HepG2 (cell line): ENCODE results near the gene WDR83. TPM values are rescaled to one million over a fixed set of nuclear protein-coding genes. Genes with fewer than 3 reads are reported as not detected.

Experiments
- ATM ChIP-seq: fragments of 450-650 bp; IDR thresholded peaks from 2 replicates; pipeline ENCODE4 v1.7.1; 2017; ENCODE audit warnings: mild to moderate bottlenecking, borderline replicate concordance
- FOXA3 ChIP-seq: IDR thresholded peaks from 2 replicates; pipeline ENCODE4 v1.6.1; 2016; ENCODE audit warnings: missing genetic modification reagents, missing compliant biosample characterization
- FOXK2 ChIP-seq: fragments of 450-650 bp; IDR thresholded peaks from 2 replicates; pipeline ENCODE4 v1.6.1; 2016
- HNRNPK ChIP-seq: fragments of 200-400 bp; formaldehyde crosslinking; IDR thresholded peaks from 2 replicates; pipeline ENCODE4 v1.6.1; 2018; ENCODE audit warnings: low read length, low read depth, moderate library complexity, mild to moderate bottlenecking; ENCODE audit not compliant: poor library complexity, severe bottlenecking
- KDM1A ChIP-seq: IDR thresholded peaks from 2 replicates; pipeline ENCODE4 v1.6.1; 2016; ENCODE audit warnings: missing compliant biosample characterization
- NBN ChIP-seq: fragments of 450-650 bp; conservative IDR thresholded peaks from 2 replicates; pipeline ENCODE4 v1.6.1; 2017
- PAX8 ChIP-seq: sonication (generic); formaldehyde crosslinking; IDR thresholded peaks from 2 replicates; pipeline ENCODE4 v1.8.0; 2022; ENCODE audit warnings: mild to moderate bottlenecking, missing genetic modification reagents, borderline replicate concordance
- SMARCE1 ChIP-seq: fragments of 450-650 bp; IDR thresholded peaks from 2 replicates; pipeline ENCODE4 v1.6.1; 2017; ENCODE audit warnings: borderline replicate concordance
- TBX3 ChIP-seq: fragments of 450-650 bp; IDR thresholded peaks from 2 replicates; pipeline ENCODE4 v1.6.1; 2017; ENCODE audit warnings: antibody characterized with exemption, mild to moderate bottlenecking, inconsistent platforms, borderline replicate concordance
- TMF1 ChIP-seq: sonication (generic); formaldehyde crosslinking; IDR thresholded peaks from 2 replicates; pipeline ENCODE4 v1.8.1; 2022; ENCODE audit warnings: low read depth, missing genetic modification reagents
- ZFYVE20 ChIP-seq: sonication (generic); formaldehyde crosslinking; IDR thresholded peaks from 2 replicates; pipeline ENCODE4 v1.8.0; 2023; ENCODE audit warnings: low read depth, mild to moderate bottlenecking, moderate library complexity, missing genetic modification reagents, borderline replicate concordance
- ZNF354B ChIP-seq: sonication (generic); formaldehyde crosslinking; IDR thresholded peaks from 2 replicates; pipeline ENCODE4 v1.8.0; 2022; ENCODE audit warnings: mild to moderate bottlenecking, missing genetic modification reagents
- ZNF749 ChIP-seq: sonication (generic); formaldehyde crosslinking; IDR thresholded peaks from 2 replicates; pipeline ENCODE4 v1.8.0; 2022; ENCODE audit warnings: mild to moderate bottlenecking, missing genetic modification reagents, moderate library complexity, borderline replicate concordance
- ZNF83 ChIP-seq: sonication (generic); formaldehyde crosslinking; IDR thresholded peaks from 2 replicates; pipeline ENCODE4 v1.4.0; 2020; ENCODE audit warnings: missing genetic modification reagents, mild to moderate bottlenecking, borderline replicate concordance
- ZSCAN22 ChIP-seq: sonication (generic); formaldehyde crosslinking; IDR thresholded peaks from 2 replicates; pipeline ENCODE4 v1.4.0; 2020; ENCODE audit warnings: mild to moderate bottlenecking, missing genetic modification reagents
- ZSCAN25 ChIP-seq: sonication (generic); formaldehyde crosslinking; IDR thresholded peaks from 2 replicates; pipeline ENCODE4 v1.8.0; 2022; ENCODE audit warnings: mild to moderate bottlenecking, missing genetic modification reagents
- polyA plus RNA-seq, 8 experiments: library from polyadenylated mRNA; depleted of rRNA in 3 of 8; stranded (reverse) in 7 of 8; unstranded in 1 of 8; fragments of >200 nt; fragmentation: Illumina TruSeq in 4 of 8; extraction: Trizol in 4 of 8; gene quantifications; 2 replicates each; pipeline versions ENCODE4 v1.2.1 to v1.2.3, GENCODE V29; 2011 to 2016; ENCODE audit warnings: low read depth in 4 of 8, missing spikeins in 1 of 8, mixed read lengths in 1 of 8; ENCODE audit not compliant: insufficient read depth in 1 of 8
- total RNA-seq, 5 experiments: library from RNA; depleted of rRNA; stranded (reverse); fragments of >200 nt; fragmentation: Illumina TruSeq; extraction: Trizol; gene quantifications; 2 replicates each; pipeline ENCODE4 v1.2.3, GENCODE V29; 2016; ENCODE audit warnings: low read depth in 1 of 5
- TF ChIP-seq, protein P1 (sequence below): sonication (generic); formaldehyde crosslinking; IDR thresholded peaks from 2 replicates; pipeline ENCODE4 v1.5.1; 2020; ENCODE audit warnings: missing genetic modification reagents, mild to moderate bottlenecking, borderline replicate concordance
- TF ChIP-seq, protein P2 (sequence below): fragments of 450-650 bp; IDR thresholded peaks from 2 replicates; pipeline ENCODE4 v1.6.1; 2017; ENCODE audit warnings: mild to moderate bottlenecking
- TF ChIP-seq, protein P3 (sequence below): IDR thresholded peaks from 2 replicates; pipeline ENCODE4 v1.6.1; 2016; ENCODE audit warnings: low read depth, control low read depth
- TF ChIP-seq, protein P4 (sequence below): sonication (generic); formaldehyde crosslinking; IDR thresholded peaks from 2 replicates; pipeline ENCODE4 v1.5.0; 2020; ENCODE audit warnings: mild to moderate bottlenecking, missing genetic modification reagents
- TF ChIP-seq, protein P5 (sequence below): sonication (generic); formaldehyde crosslinking; IDR thresholded peaks from 2 replicates; pipeline ENCODE4 v1.8.1; 2023; ENCODE audit warnings: mild to moderate bottlenecking, missing genetic modification reagents, borderline replicate concordance

Gene WDR83
- total and polyA plus RNA-seq, 2 of the 13 experiments (the other 11 are each of a cell fraction or from before 2014, with no cell fraction given), result 4.5 to 10.7 TPM

DNA sequence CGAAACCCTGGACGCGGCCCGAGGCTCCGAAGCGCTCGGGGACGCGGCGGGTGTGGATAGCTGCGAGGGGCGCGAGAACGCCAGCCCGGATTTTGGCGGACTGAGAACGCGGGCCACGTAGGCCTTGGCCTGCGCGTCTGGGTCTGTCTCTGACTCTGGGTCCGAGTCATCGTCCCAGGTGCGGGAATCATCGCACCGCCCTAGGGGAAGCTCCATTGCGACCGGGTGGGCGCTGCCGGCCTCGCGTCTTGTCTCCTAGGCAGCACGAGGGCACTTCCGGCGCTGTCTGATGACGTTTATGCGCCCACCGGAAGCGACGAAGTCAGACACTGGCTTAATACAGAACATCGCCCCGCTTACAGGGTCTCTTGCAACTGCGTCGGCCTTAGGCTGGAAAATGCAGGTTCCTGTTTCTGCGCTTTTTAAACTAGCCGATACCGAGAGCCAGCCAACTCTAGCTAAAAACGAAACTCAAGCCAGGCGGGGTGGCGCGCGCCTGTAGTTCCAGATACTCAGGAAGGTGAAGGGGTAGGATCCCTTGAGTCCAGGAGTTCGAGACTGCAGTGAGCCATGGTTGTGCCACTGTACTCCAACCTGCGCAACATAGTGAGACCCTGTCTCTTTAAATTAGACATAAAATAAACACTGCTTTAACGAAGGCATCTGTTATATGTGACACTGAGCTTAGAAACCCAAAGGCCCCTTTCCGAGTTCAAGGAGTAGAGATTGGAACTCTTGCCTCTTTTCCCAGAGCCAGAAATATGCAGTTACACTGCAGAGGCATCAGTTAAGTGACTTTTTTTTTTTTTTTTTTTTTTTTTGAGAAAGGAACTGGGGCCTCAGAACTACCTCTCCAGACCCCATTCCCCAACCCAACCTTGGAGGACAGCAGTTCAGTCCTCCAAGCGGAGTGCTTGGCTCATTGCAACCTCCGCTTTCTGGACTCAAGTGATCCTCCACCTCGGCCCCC is 30.0 kb downstream of the WDR83 start, which contains the start of gene FBXW9 (continued):
- TF ChIP-seq, protein P1, sequence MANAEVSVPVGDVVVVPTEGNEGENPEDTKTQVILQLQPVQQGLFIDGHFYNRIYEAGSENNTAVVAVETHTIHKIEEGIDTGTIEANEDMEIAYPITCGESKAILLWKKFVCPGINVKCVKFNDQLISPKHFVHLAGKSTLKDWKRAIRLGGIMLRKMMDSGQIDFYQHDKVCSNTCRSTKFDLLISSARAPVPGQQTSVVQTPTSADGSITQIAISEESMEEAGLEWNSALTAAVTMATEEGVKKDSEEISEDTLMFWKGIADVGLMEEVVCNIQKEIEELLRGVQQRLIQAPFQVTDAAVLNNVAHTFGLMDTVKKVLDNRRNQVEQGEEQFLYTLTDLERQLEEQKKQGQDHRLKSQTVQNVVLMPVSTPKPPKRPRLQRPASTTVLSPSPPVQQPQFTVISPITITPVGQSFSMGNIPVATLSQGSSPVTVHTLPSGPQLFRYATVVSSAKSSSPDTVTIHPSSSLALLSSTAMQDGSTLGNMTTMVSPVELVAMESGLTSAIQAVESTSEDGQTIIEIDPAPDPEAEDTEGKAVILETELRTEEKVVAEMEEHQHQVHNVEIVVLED, result peak; percentile 76; the same call in 1 of the 2 replicates
- no peak for TF ChIP-seq ZNF749
- TF ChIP-seq KDM1A (CRISPR knock-in tag), result no peak
- TF ChIP-seq HNRNPK, result no peak
- peak; percentile 54 for TF ChIP-seq FOXA3 (CRISPR knock-in tag)
- TF ChIP-seq ZFYVE20 (CRISPR knock-in tag), result no peak
- TF ChIP-seq, protein P2, sequence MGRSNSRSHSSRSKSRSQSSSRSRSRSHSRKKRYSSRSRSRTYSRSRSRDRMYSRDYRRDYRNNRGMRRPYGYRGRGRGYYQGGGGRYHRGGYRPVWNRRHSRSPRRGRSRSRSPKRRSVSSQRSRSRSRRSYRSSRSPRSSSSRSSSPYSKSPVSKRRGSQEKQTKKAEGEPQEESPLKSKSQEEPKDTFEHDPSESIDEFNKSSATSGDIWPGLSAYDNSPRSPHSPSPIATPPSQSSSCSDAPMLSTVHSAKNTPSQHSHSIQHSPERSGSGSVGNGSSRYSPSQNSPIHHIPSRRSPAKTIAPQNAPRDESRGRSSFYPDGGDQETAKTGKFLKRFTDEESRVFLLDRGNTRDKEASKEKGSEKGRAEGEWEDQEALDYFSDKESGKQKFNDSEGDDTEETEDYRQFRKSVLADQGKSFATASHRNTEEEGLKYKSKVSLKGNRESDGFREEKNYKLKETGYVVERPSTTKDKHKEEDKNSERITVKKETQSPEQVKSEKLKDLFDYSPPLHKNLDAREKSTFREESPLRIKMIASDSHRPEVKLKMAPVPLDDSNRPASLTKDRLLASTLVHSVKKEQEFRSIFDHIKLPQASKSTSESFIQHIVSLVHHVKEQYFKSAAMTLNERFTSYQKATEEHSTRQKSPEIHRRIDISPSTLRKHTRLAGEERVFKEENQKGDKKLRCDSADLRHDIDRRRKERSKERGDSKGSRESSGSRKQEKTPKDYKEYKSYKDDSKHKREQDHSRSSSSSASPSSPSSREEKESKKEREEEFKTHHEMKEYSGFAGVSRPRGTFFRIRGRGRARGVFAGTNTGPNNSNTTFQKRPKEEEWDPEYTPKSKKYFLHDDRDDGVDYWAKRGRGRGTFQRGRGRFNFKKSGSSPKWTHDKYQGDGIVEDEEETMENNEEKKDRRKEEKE, result no peak
- no peak for TF ChIP-seq ZSCAN22 (CRISPR knock-in tag)
- TF ChIP-seq ZNF83 (CRISPR knock-in tag), result no peak
- TF ChIP-seq PAX8 (CRISPR knock-in tag), result no peak
- TF ChIP-seq TBX3, result no peak
- no peak for TF ChIP-seq ATM
- TF ChIP-seq NBN, result no peak
- 0 out of 2 replicates have a peak, but pooled peaks have one; percentile 37 for TF ChIP-seq TMF1 (CRISPR knock-in tag)
- TF ChIP-seq, protein P3, sequence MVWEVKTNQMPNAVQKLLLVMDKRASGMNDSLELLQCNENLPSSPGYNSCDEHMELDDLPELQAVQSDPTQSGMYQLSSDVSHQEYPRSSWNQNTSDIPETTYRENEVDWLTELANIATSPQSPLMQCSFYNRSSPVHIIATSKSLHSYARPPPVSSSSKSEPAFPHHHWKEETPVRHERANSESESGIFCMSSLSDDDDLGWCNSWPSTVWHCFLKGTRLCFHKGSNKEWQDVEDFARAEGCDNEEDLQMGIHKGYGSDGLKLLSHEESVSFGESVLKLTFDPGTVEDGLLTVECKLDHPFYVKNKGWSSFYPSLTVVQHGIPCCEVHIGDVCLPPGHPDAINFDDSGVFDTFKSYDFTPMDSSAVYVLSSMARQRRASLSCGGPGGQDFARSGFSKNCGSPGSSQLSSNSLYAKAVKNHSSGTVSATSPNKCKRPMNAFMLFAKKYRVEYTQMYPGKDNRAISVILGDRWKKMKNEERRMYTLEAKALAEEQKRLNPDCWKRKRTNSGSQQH, result peak; percentile 92
- 0 out of 2 replicates have a peak, but pooled peaks have one; percentile 26 for TF ChIP-seq ZSCAN25 (CRISPR knock-in tag)
- 0 out of 2 replicates have a peak, but pooled peaks have one; percentile 33 for TF ChIP-seq ZNF354B (CRISPR knock-in tag)
- no peak for TF ChIP-seq FOXK2
- TF ChIP-seq, protein P4, sequence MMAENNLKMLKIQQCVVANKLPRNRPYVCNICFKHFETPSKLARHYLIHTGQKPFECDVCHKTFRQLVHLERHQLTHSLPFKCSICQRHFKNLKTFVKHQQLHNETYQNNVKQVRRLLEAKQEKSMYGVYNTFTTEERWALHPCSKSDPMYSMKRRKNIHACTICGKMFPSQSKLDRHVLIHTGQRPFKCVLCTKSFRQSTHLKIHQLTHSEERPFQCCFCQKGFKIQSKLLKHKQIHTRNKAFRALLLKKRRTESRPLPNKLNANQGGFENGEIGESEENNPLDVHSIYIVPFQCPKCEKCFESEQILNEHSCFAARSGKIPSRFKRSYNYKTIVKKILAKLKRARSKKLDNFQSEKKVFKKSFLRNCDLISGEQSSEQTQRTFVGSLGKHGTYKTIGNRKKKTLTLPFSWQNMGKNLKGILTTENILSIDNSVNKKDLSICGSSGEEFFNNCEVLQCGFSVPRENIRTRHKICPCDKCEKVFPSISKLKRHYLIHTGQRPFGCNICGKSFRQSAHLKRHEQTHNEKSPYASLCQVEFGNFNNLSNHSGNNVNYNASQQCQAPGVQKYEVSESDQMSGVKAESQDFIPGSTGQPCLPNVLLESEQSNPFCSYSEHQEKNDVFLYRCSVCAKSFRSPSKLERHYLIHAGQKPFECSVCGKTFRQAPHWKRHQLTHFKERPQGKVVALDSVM, result no peak
- no peak for TF ChIP-seq SMARCE1
- TF ChIP-seq, protein P5, sequence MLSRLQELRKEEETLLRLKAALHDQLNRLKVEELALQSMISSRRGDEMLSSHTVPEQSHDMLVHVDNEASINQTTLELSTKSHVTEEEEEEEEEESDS, result no peak
